H1 (cell line): Measurements from ENCODE around the gene ZNF367. TPM values are rescaled to one million over a fixed set of nuclear protein-coding genes. Genes with fewer than 3 reads are reported as not detected.

Source experiments
- CTCF ChIA-PET: fragments of 300-600 bp; sonication (Branson Sonifier 250); formaldehyde crosslinking; loops from one replicate; lab custom pipeline; 2021; ENCODE audit not compliant: partially characterized antibody; lab: Charles Lee
- POLR2A ChIA-PET: fragments of 300-600 bp; sonication (Branson Sonifier 250); formaldehyde crosslinking; loops from one replicate; lab custom pipeline; 2021; ENCODE audit warnings: inconsistent platforms; ENCODE audit not compliant: partially characterized antibody; lab: Charles Lee
- DNase-seq, 2 experiments: peaks; one replicate each; pipeline versions ENCODE4 v3.0.0 to v3.0.0-alpha.2; 2010 to 2022; ENCODE audit warnings: low spot score in 2 of 2, low read depth in 1 of 2, mixed read lengths in 1 of 2
- FAIRE-seq: peaks from 2 replicates; lab custom pipeline; 2011; peaks lifted over from hg19 to GRCh38; lab: Jason Lieb, UNC
- H2AFZ ChIP-seq: 2 replicates; pipeline ENCODE4 v1.8.1; 2012; ENCODE audit warnings: low read length, inconsistent platforms
- H2AK5ac ChIP-seq: 2 replicates; pipeline ENCODE4 v1.6.1; 2013; ENCODE audit warnings: low read depth, low read length
- H2BK120ac ChIP-seq: replicated peaks from 2 replicates; pipeline ENCODE3; 2013; ENCODE audit warnings: low read depth, low read length, inconsistent platforms
- H2BK12ac ChIP-seq: 2 replicates; pipeline ENCODE4 v1.6.1; 2013; ENCODE audit warnings: low read depth, low read length
- H2BK15ac ChIP-seq: 2 replicates; pipeline ENCODE4 v1.6.1; 2013; ENCODE audit warnings: low read length
- H2BK20ac ChIP-seq: 2 replicates; pipeline ENCODE4 v1.6.1; 2013; ENCODE audit warnings: low read length
- H2BK5ac ChIP-seq: 2 replicates; pipeline ENCODE4 v1.6.1; 2013; ENCODE audit warnings: low read depth, low read length
- H3K14ac ChIP-seq: 2 replicates; pipeline ENCODE4 v1.6.1; 2013; ENCODE audit warnings: inconsistent platforms; ENCODE audit not compliant: insufficient read length
- H3K18ac ChIP-seq: 2 replicates; pipeline ENCODE4 v1.6.1; 2013; ENCODE audit warnings: low read length; ENCODE audit errors: extremely low read depth
- H3K23ac ChIP-seq: 2 replicates; pipeline ENCODE4 v1.6.1; 2013; ENCODE audit warnings: inconsistent platforms; ENCODE audit not compliant: insufficient read length
- H3K23me2 ChIP-seq: 2 replicates; pipeline ENCODE4 v1.6.1; 2013; ENCODE audit warnings: low read depth, low read length
- H3K27ac ChIP-seq: 2 replicates; pipeline ENCODE4 v1.6.1; 2011; ENCODE audit warnings: low read depth, low read length, inconsistent platforms
- H3K27me3 ChIP-seq, 4 experiments: replicated peaks in 1 of 4; 1 replicate in 1 of 4; 2 replicates in 3 of 4; pipeline versions ENCODE4 v1.6.1 to v1.8.1; 2011 to 2013; ENCODE audit warnings: low read length in 3 of 4, mild to moderate bottlenecking in 3 of 4, inconsistent platforms in 2 of 4, mixed read lengths in 2 of 4, moderate library complexity in 1 of 4; ENCODE audit not compliant: control insufficient read depth in 3 of 4, insufficient read depth in 3 of 4; ENCODE audit errors: extremely low read depth in 1 of 4
- H3K36me3 ChIP-seq, 4 experiments: 2 replicates each; pipeline versions ENCODE4 v1.6.1 to v1.8.1; 2011 to 2013; ENCODE audit warnings: mild to moderate bottlenecking in 4 of 4, low read length in 3 of 4, moderate library complexity in 2 of 4, control low read depth in 1 of 4, inconsistent platforms in 1 of 4; ENCODE audit not compliant: insufficient read depth in 4 of 4, control insufficient read depth in 2 of 4
- H3K4ac ChIP-seq: replicated peaks from 2 replicates; pipeline ENCODE3; 2013; ENCODE audit warnings: low read length, low read depth, mixed read lengths, inconsistent platforms; ENCODE audit not compliant: insufficient read length
- H3K4me1 ChIP-seq, 4 experiments: replicated peaks in 1 of 4; 1 replicate in 1 of 4; 2 replicates in 3 of 4; pipeline versions ENCODE4 v1.6.1 to v1.8.1; 2011 to 2013; ENCODE audit warnings: low read length in 3 of 4, inconsistent platforms in 2 of 4, mixed read lengths in 1 of 4; ENCODE audit not compliant: insufficient read depth in 4 of 4, control insufficient read depth in 3 of 4
- H3K4me2 ChIP-seq, 2 experiments: 2 replicates each; pipeline versions ENCODE4 v1.6.1 to v1.8.1; 2011 to 2013; ENCODE audit warnings: low read depth in 2 of 2, low read length in 2 of 2, control low read depth in 1 of 2, inconsistent platforms in 1 of 2, mild to moderate bottlenecking in 1 of 2; ENCODE audit not compliant: insufficient read depth in 1 of 2
- H3K4me3 ChIP-seq, 4 experiments: fragments of 200-600, 300-600 bp in 1 of 4; sonication (generic), shearing (Covaris generic), sonication (Bioruptor Twin) in 1 of 4; 2 replicates each; pipeline versions ENCODE4 v1.5.1 to v1.8.1; 2011 to 2016; ENCODE audit warnings: low read length in 4 of 4, low read depth in 3 of 4, control low read depth in 2 of 4, inconsistent platforms in 2 of 4, mild to moderate bottlenecking in 2 of 4, mixed read lengths in 1 of 4, moderate library complexity in 1 of 4; ENCODE audit not compliant: insufficient read depth in 2 of 4; ENCODE audit errors: extremely low read depth in 1 of 4
- H3K56ac ChIP-seq: replicated peaks from 2 replicates; pipeline ENCODE3; 2013; ENCODE audit warnings: low read depth, mild to moderate bottlenecking, mixed read lengths, low read length, inconsistent platforms; ENCODE audit not compliant: insufficient read length
- H3K79me1 ChIP-seq: 2 replicates; pipeline ENCODE4 v1.6.1; 2013; ENCODE audit warnings: low read depth, low read length, control low read depth
- H3K79me2 ChIP-seq, 2 experiments: 2 replicates each; pipeline versions ENCODE4 v1.6.1 to v1.8.1; 2012 to 2013; ENCODE audit warnings: low read length in 2 of 2, mild to moderate bottlenecking in 2 of 2, inconsistent platforms in 1 of 2; ENCODE audit not compliant: insufficient read depth in 2 of 2, control insufficient read depth in 1 of 2
- H3K9ac ChIP-seq, 4 experiments: replicated peaks in 1 of 4; 1 replicate in 1 of 4; 2 replicates in 3 of 4; pipeline versions ENCODE4 v1.6.1 to v1.8.1; 2011 to 2013; ENCODE audit warnings: low read depth in 3 of 4, low read length in 3 of 4, control low read depth in 2 of 4, mild to moderate bottlenecking in 2 of 4, moderate library complexity in 2 of 4, inconsistent platforms in 1 of 4; ENCODE audit errors: extremely low read depth in 1 of 4
- H3K9me3 ChIP-seq, 2 experiments: 2 replicates each; pipeline versions ENCODE4 v1.6.1 to v1.8.1; 2012 to 2013; ENCODE audit warnings: mild to moderate bottlenecking in 2 of 2, moderate library complexity in 2 of 2, control low read depth in 1 of 2, inconsistent platforms in 1 of 2, low read depth in 1 of 2, low read length in 1 of 2, mixed read lengths in 1 of 2; ENCODE audit not compliant: insufficient read depth in 2 of 2
- H4K20me1 ChIP-seq, 2 experiments: replicated peaks in 1 of 2; 2 replicates each; pipeline versions ENCODE3 to v1.8.1; 2011 to 2013; ENCODE audit warnings: inconsistent platforms in 2 of 2, low read length in 2 of 2, mild to moderate bottlenecking in 1 of 2; ENCODE audit not compliant: insufficient read depth in 2 of 2, control insufficient read depth in 1 of 2
- H4K5ac ChIP-seq: 2 replicates; pipeline ENCODE4 v1.6.1; 2013; ENCODE audit warnings: low read length, low read depth, mixed read lengths, inconsistent platforms; ENCODE audit not compliant: insufficient read length
- H4K8ac ChIP-seq: 2 replicates; pipeline ENCODE4 v1.8.0; 2013; ENCODE audit warnings: mild to moderate bottlenecking, moderate library complexity, low read length, inconsistent platforms; ENCODE audit not compliant: insufficient read depth; ENCODE audit errors: extremely low read depth
- H4K91ac ChIP-seq: replicated peaks from 2 replicates; pipeline ENCODE3; 2013; ENCODE audit warnings: low read length, mixed read lengths, inconsistent platforms; ENCODE audit not compliant: insufficient read length
- BCL11A ChIP-seq, 2 experiments: IDR thresholded peaks; one replicate each; pipeline ENCODE4 v1.6.1; 2011; ENCODE audit warnings: low read depth in 2 of 2, low read length in 2 of 2, mild to moderate bottlenecking in 2 of 2
- CBX5 ChIP-seq: fragments of 300-800, 300-1000 bp; sonication (generic); IDR thresholded peaks from 2 replicates; pipeline ENCODE4 v1.7.1; 2016; ENCODE audit warnings: antibody characterized with exemption, low read length, low read depth
- CEBPB ChIP-seq: IDR thresholded peaks from 2 replicates; pipeline ENCODE4 v1.6.1; 2012; ENCODE audit warnings: low read depth, low read length
- CHD2 ChIP-seq: IDR thresholded peaks from 2 replicates; pipeline ENCODE4 v1.6.1; 2012; ENCODE audit warnings: low read length, improper control_type of control experiment
- GABPA ChIP-seq: IDR thresholded peaks from 2 replicates; pipeline ENCODE4 v1.6.1; 2011; ENCODE audit warnings: mild to moderate bottlenecking, low read length, moderate library complexity, borderline replicate concordance; ENCODE audit not compliant: insufficient read depth
- HDAC2 ChIP-seq, 2 experiments: fragments of 300-600 bp in 1 of 2; sonication (generic) in 1 of 2; IDR thresholded peaks; 2 replicates each; pipeline ENCODE4 v1.6.1; 2011 to 2012; ENCODE audit warnings: low read depth in 2 of 2, low read length in 2 of 2, mild to moderate bottlenecking in 2 of 2, moderate library complexity in 2 of 2, borderline replicate concordance in 1 of 2, inconsistent platforms in 1 of 2
- MAFK ChIP-seq: IDR thresholded peaks from 2 replicates; pipeline ENCODE4 v1.6.1; 2012; ENCODE audit warnings: low read depth, mild to moderate bottlenecking, improper control_type of control experiment, low read length
- RFX5 ChIP-seq: IDR thresholded peaks from 2 replicates; pipeline ENCODE4 v1.6.1; 2011; ENCODE audit warnings: low read depth, low read length, improper control_type of control experiment, borderline replicate concordance
- SIX5 ChIP-seq: IDR thresholded peaks from 2 replicates; pipeline ENCODE4 v1.6.1; 2011; ENCODE audit warnings: mild to moderate bottlenecking, low read depth, low read length
- SUZ12 ChIP-seq: fragments of 200-600 bp; sonication (generic); IDR thresholded peaks from 2 replicates; pipeline ENCODE4 v1.6.1; 2012; ENCODE audit warnings: mild to moderate bottlenecking, inconsistent platforms, low read length, moderate library complexity, mixed read lengths
- WGBS, 2 experiments: shearing (Covaris generic) in 1 of 2; methylation state at CpG; one replicate each; pipeline versions ENCODE4 v1.1.6 to v1.1.7; 2013 to 2015; ENCODE audit warnings: low lambda C conversion rate in 2 of 2, mixed read lengths in 2 of 2, inconsistent platforms in 1 of 2, low coverage in 1 of 2, missing lambda C conversion rate in 1 of 2; ENCODE audit not compliant: insufficient replicate concordance in 2 of 2, insufficient coverage in 1 of 2, insufficient read length in 1 of 2; ENCODE audit errors: extremely low coverage in 1 of 2, missing lambda C conversion rate in 1 of 2; 5-methylcytosine and 5-hydroxymethylcytosine counted together
- polyA plus RNA-seq, 7 experiments: library from polyadenylated mRNA; depleted of rRNA in 3 of 7; stranded (reverse) in 5 of 7; unstranded in 2 of 7; fragments of >200 nt in 5 of 7; fragments of 200-250 nt in 2 of 7; gene quantifications; 1 replicate in 5 of 7; 2 replicates in 1 of 7; 4 replicates in 1 of 7; pipeline versions ENCODE4 v1.2.1 to v1.2.3, GENCODE V29; 2011 to 2013; ENCODE audit warnings: missing spikeins in 2 of 7, mixed read lengths in 2 of 7
- total RNA-seq: library from RNA; stranded (reverse); fragmentation: NEBNext Ultra II Directional; extraction: Animal tissue kit (Norgen Biotek cat#: 25700); gene quantifications from 2 replicates; pipeline ENCODE4 v1.2.1, GENCODE V29; 2021
- TF ChIP-seq, protein P1 (sequence below): IDR thresholded peaks from 2 replicates; pipeline ENCODE4 v1.6.1; 2012; ENCODE audit warnings: inconsistent platforms

The ZNF367 gene
- total and polyA plus RNA-seq, 2 of the 8 experiments (the other 6 are each of a cell fraction or from before 2014, with no cell fraction given), result 2.2 to 8.2 TPM

DNA sequence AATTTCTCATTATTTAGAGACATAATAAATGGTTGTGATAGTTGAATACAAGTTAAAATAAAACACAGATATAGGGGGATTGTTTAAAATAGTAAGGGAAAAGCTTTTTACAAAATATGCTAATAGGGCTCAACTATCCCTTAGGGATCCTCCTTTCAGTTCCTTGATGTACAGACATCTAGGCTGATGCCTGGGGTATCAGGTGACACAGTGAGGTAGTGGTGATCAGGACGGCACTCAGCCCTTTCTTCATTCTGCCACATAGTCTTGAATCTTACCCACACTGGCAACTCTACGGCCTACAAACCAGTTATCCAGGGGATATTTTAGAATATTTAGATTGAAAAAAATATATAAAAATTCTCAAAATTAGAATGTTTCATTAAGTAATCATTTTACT lies 22.2 kb downstream of the ZNF367 start:
- H2BK120ac ChIP-seq, result no peak overlapping the region
- H3K79me1 ChIP-seq, result no peaks in the 10 kb centered on the region
- peaks cover 0 to 34% of the 10 kb centered on the region in 2 experiments; a peak in 2 of 4 replicates for H3K79me2 ChIP-seq
- peaks cover 0 to 4% of the 10 kb centered on the region in 2 experiments for H4K20me1 ChIP-seq
- H3K23me2 ChIP-seq, result no peaks in the 10 kb centered on the region
- ChIA-PET CTCF (no interaction called here), POLR2A (no interaction called here)
- H3K9ac ChIP-seq, result no peak overlapping the region
- H3K27me3 ChIP-seq, result no peaks in the 10 kb centered on the region
- H4K91ac ChIP-seq, result no peak overlapping the region
- peaks cover 0 to 5% of the 10 kb centered on the region in 2 experiments; a peak in 1 of 4 replicates for H3K9me3 ChIP-seq
- H3K14ac ChIP-seq, result no peak overlapping the region
- H2BK15ac ChIP-seq, result no peak overlapping the region
- no peak overlapping the region for H2AFZ ChIP-seq
- H3K18ac ChIP-seq, result no peak overlapping the region
- no peak overlapping the region for H3K4ac ChIP-seq
- H3K27ac ChIP-seq, result no peak overlapping the region
- FAIRE-seq (peak; percentile 45), DNase-seq (no peak)
- no peak overlapping the region for H4K5ac ChIP-seq
- H3K4me2 ChIP-seq, result peak overlapping the region in 1 of 2 experiments; percentile 15; a peak in 1 of 4 replicates
- H2AK5ac ChIP-seq, result no peak overlapping the region
- H2BK5ac ChIP-seq, result no peak overlapping the region
- H3K56ac ChIP-seq, result no peak overlapping the region
- no peak overlapping the region for H4K8ac ChIP-seq
- 73% methylated on average over 2 of the region's 2 CpGs; no CpG with 5 or more reads in 1 of the 2 experiments for WGBS, 2 experiments
- H3K4me1 ChIP-seq, result peaks cover 5 to 21% (median 15%) of the 10 kb centered on the region in 4 experiments
- H2BK20ac ChIP-seq, result no peak overlapping the region
- H3K23ac ChIP-seq, result no peak overlapping the region
- peaks cover 9 to 22% (median 12%) of the 10 kb centered on the region in 4 experiments for H3K36me3 ChIP-seq
- no peak overlapping the region; a peak in 1 of 8 replicates for H3K4me3 ChIP-seq
- H2BK12ac ChIP-seq, result no peak overlapping the region
- TF ChIP-seq, protein P1, sequence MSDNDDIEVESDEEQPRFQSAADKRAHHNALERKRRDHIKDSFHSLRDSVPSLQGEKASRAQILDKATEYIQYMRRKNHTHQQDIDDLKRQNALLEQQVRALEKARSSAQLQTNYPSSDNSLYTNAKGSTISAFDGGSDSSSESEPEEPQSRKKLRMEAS, result no peak
- TF ChIP-seq HDAC2 (IDR thresholded peaks at IDR 0.05; ENCODE audit: borderline replicate concordance in 1 of 2, low read depth in 2 of 2, low read length in 2 of 2) (no peak), SUZ12 (no peak), GABPA (no peak), CEBPB (no peak), CHD2 (no peak), RFX5 (no peak), SIX5 (no peak), BCL11A (IDR thresholded peaks at IDR 0.05; ENCODE audit: low read depth in 2 of 2, low read length in 2 of 2) (no peak), MAFK (no peak), CBX5 (no peak)
